ENCODE measurements around the gene TPPP2.

Gene TPPP2

GRCh38 chr14:21016413-21017190, 13.4 kb upstream of the TPPP2 start:
- H3K36me3 ChIP-seq (ENCODE audit: control insufficient read depth, insufficient read depth, low read length), result no peaks in the 10 kb centered on the region
- no peaks in the 10 kb centered on the region for H3K9me3 ChIP-seq (ENCODE audit: control insufficient read depth, insufficient read depth, low read length)
- H3K27me3 ChIP-seq (ENCODE audit: control insufficient read depth, insufficient read depth, low read length), result no peaks in the 10 kb centered on the region
- H3K4me1 ChIP-seq (ENCODE audit: control insufficient read depth, insufficient read depth, low read length), result no peaks in the 10 kb centered on the region; the same call in 1 of the 2 replicates
- H3K4me3 ChIP-seq (ENCODE audit: low read length), result no peak overlapping the region
- H3K27ac ChIP-seq (ENCODE audit: low read length), result no peak overlapping the region
- WGBS (ENCODE audit: insufficient coverage, insufficient read length), result no CpG with 5 or more reads among the region's 9 CpGs
- no peak for DNase-seq (ENCODE audit: low read depth, low spot score)

- H3K9me3 ChIP-seq (ENCODE audit: control insufficient read depth, insufficient read depth, low read length), result no peaks in the 10 kb centered on the region
- WGBS (ENCODE audit: insufficient coverage, insufficient read length), result no CpG with 5 or more reads among the region's 28 CpGs
- no peak for DNase-seq (ENCODE audit: low read depth, low spot score)
- H3K27me3 ChIP-seq (ENCODE audit: control insufficient read depth, insufficient read depth, low read length), result no peaks in the 10 kb centered on the region
- no peaks in the 10 kb centered on the region; the same call in 1 of the 2 replicates for H3K4me1 ChIP-seq (ENCODE audit: control insufficient read depth, insufficient read depth, low read length)
- no peak overlapping the region for H3K4me3 ChIP-seq (ENCODE audit: low read length)
- no peak overlapping the region for H3K27ac ChIP-seq (ENCODE audit: low read length)
- H3K36me3 ChIP-seq (ENCODE audit: control insufficient read depth, insufficient read depth, low read length), result no peaks in the 10 kb centered on the region
Measured at GRCh38 chr14:21017528-21018245, 12.3 kb upstream of the TPPP2 start.

- no peaks in the 10 kb centered on the region for H3K27me3 ChIP-seq (ENCODE audit: control insufficient read depth, insufficient read depth, low read length)
- no peak for DNase-seq (ENCODE audit: low read depth, low spot score)
- H3K36me3 ChIP-seq (ENCODE audit: control insufficient read depth, insufficient read depth, low read length), result no peaks in the 10 kb centered on the region
- H3K9me3 ChIP-seq (ENCODE audit: control insufficient read depth, insufficient read depth, low read length), result no peaks in the 10 kb centered on the region
- H3K4me1 ChIP-seq (ENCODE audit: control insufficient read depth, insufficient read depth, low read length), result no peaks in the 10 kb centered on the region; the same call in 1 of the 2 replicates
- no peak overlapping the region for H3K4me3 ChIP-seq (ENCODE audit: low read length)
- WGBS (ENCODE audit: insufficient coverage, insufficient read length), result no CpG with 5 or more reads among the region's 7 CpGs
- H3K27ac ChIP-seq (ENCODE audit: low read length), result no peak overlapping the region
Measured at GRCh38 chr14:21018286-21018685, 11.7 kb upstream of the TPPP2 start.

- Histone ChIP-seq H3K4me3 (ENCODE audit: low read length) (no peak overlapping the region), H3K27ac (ENCODE audit: low read length) (no peak overlapping the region), H3K27me3 (ENCODE audit: control insufficient read depth, insufficient read depth, low read length) (no peaks in the 10 kb centered on the region), H3K4me1 (ENCODE audit: control insufficient read depth, insufficient read depth, low read length) (no peaks in the 10 kb centered on the region; the same call in 1 of the 2 replicates), H3K9me3 (ENCODE audit: control insufficient read depth, insufficient read depth, low read length) (no peaks in the 10 kb centered on the region), H3K36me3 (ENCODE audit: control insufficient read depth, insufficient read depth, low read length) (no peaks in the 10 kb centered on the region)
- no CpG with 5 or more reads among the region's 3 CpGs for WGBS (ENCODE audit: insufficient coverage, insufficient read length)
- DNase-seq (ENCODE audit: low read depth, low spot score), result no peak
Measured at GRCh38 chr14:21018781-21019180, 11.2 kb upstream of the TPPP2 start.

GRCh38 chr14:21019366-21019765, 10.7 kb upstream of the TPPP2 start:
- WGBS (ENCODE audit: insufficient coverage, insufficient read length), result no CpG with 5 or more reads among the region's 1 CpG

GRCh38 chr14:21020977-21021545, 9.0 kb upstream of the TPPP2 start:
- H3K36me3 ChIP-seq (ENCODE audit: control insufficient read depth, insufficient read depth, low read length), result no peaks in the 10 kb centered on the region
- no peaks in the 10 kb centered on the region for H3K9me3 ChIP-seq (ENCODE audit: control insufficient read depth, insufficient read depth, low read length)
- WGBS (ENCODE audit: insufficient coverage, insufficient read length), result no CpG with 5 or more reads among the region's 5 CpGs

More at GRCh38 chr14:21019366-21019765, 10.7 kb upstream of the TPPP2 start:
- Histone ChIP-seq H3K27me3 (ENCODE audit: control insufficient read depth, insufficient read depth, low read length) (no peaks in the 10 kb centered on the region; the same call in 1 of the 2 replicates), H3K36me3 (ENCODE audit: control insufficient read depth, insufficient read depth, low read length) (no peaks in the 10 kb centered on the region), H3K4me1 (ENCODE audit: control insufficient read depth, insufficient read depth, low read length) (no peaks in the 10 kb centered on the region; the same call in 1 of the 2 replicates), H3K27ac (ENCODE audit: low read length) (no peak overlapping the region), H3K4me3 (ENCODE audit: low read length) (no peak overlapping the region), H3K9me3 (ENCODE audit: control insufficient read depth, insufficient read depth, low read length) (no peaks in the 10 kb centered on the region)
- no peak for DNase-seq (ENCODE audit: low read depth, low spot score)

GRCh38 chr14:21022686-21023085, 7.3 kb upstream of the TPPP2 start:
- Histone ChIP-seq H3K4me3 (ENCODE audit: low read length) (no peak overlapping the region), H3K27me3 (ENCODE audit: control insufficient read depth, insufficient read depth, low read length) (no peaks in the 10 kb centered on the region; the same call in 1 of the 2 replicates), H3K27ac (ENCODE audit: low read length) (no peak overlapping the region), H3K36me3 (ENCODE audit: control insufficient read depth, insufficient read depth, low read length) (no peaks in the 10 kb centered on the region), H3K4me1 (ENCODE audit: control insufficient read depth, insufficient read depth, low read length) (peaks cover 10% of the 10 kb centered on the region), H3K9me3 (ENCODE audit: control insufficient read depth, insufficient read depth, low read length) (no peaks in the 10 kb centered on the region)
- WGBS (ENCODE audit: insufficient coverage, insufficient read length), result no CpG with 5 or more reads among the region's 5 CpGs
- no peak for DNase-seq (ENCODE audit: low read depth, low spot score)

More at GRCh38 chr14:21020977-21021545, 9.0 kb upstream of the TPPP2 start:
- DNase-seq (ENCODE audit: low read depth, low spot score), result no peak
- Histone ChIP-seq H3K27ac (ENCODE audit: low read length) (no peak overlapping the region), H3K4me3 (ENCODE audit: low read length) (no peak overlapping the region), H3K27me3 (ENCODE audit: control insufficient read depth, insufficient read depth, low read length) (no peaks in the 10 kb centered on the region; the same call in 1 of the 2 replicates), H3K4me1 (ENCODE audit: control insufficient read depth, insufficient read depth, low read length) (no peaks in the 10 kb centered on the region)

- peaks cover 10% of the 10 kb centered on the region for H3K4me1 ChIP-seq (ENCODE audit: control insufficient read depth, insufficient read depth, low read length)
- no CpG with 5 or more reads among the region's 7 CpGs for WGBS (ENCODE audit: insufficient coverage, insufficient read length)
- H3K27me3 ChIP-seq (ENCODE audit: control insufficient read depth, insufficient read depth, low read length), result no peaks in the 10 kb centered on the region; the same call in 1 of the 2 replicates
- no peak overlapping the region for H3K27ac ChIP-seq (ENCODE audit: low read length)
- no peaks in the 10 kb centered on the region for H3K36me3 ChIP-seq (ENCODE audit: control insufficient read depth, insufficient read depth, low read length)
- H3K9me3 ChIP-seq (ENCODE audit: control insufficient read depth, insufficient read depth, low read length), result no peaks in the 10 kb centered on the region
- no peak for DNase-seq (ENCODE audit: low read depth, low spot score)
- no peak overlapping the region for H3K4me3 ChIP-seq (ENCODE audit: low read length)
Measured at GRCh38 chr14:21023174-21023573, 6.8 kb upstream of the TPPP2 start.

- no peaks in the 10 kb centered on the region; the same call in 1 of the 2 replicates for H3K27me3 ChIP-seq (ENCODE audit: control insufficient read depth, insufficient read depth, low read length)
- DNase-seq (ENCODE audit: low read depth, low spot score), result no peak
- H3K4me1 ChIP-seq (ENCODE audit: control insufficient read depth, insufficient read depth, low read length), result peaks cover 10% of the 10 kb centered on the region
- no peaks in the 10 kb centered on the region for H3K9me3 ChIP-seq (ENCODE audit: control insufficient read depth, insufficient read depth, low read length)
- no peak overlapping the region for H3K27ac ChIP-seq (ENCODE audit: low read length)
- no peaks in the 10 kb centered on the region for H3K36me3 ChIP-seq (ENCODE audit: control insufficient read depth, insufficient read depth, low read length)
- peak overlapping the region; percentile 56; the same call in 1 of the 2 replicates for H3K4me3 ChIP-seq (ENCODE audit: low read length)
- no CpG with 5 or more reads among the region's 17 CpGs for WGBS (ENCODE audit: insufficient coverage, insufficient read length)
Measured at GRCh38 chr14:21023817-21024584, 6.0 kb upstream of the TPPP2 start.
